Hypothalamus (tissue), 51 donors: ENCODE measurements around the gene PARVG.
A peak's percentile ranks its signal among the peaks of the same experiment; 100 is the strongest.

Experiments used
- DNase-seq, 51 donors: peaks; one replicate each; lab custom pipeline; 2025; lab: John Stamatoyannopoulos, UW

Gene PARVG

DNA sequence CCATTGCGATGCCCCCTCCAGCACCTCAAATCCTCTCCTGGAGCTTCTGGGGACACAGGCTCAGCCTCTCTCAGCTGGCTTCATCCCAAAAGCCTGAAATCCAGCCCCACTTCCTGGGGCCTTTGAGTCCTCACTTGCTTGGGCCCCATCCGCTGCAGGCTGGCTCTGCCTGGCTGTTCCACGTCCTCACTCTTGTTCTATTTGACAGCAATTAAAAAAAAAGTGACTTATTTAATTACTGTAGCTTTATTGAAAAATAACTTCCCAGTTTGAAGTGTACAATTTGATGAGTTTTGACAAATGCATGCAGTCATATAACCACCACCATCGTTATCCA lies 27.2 kb downstream of the PARVG start:
- DNase-seq = no peak

DNA sequence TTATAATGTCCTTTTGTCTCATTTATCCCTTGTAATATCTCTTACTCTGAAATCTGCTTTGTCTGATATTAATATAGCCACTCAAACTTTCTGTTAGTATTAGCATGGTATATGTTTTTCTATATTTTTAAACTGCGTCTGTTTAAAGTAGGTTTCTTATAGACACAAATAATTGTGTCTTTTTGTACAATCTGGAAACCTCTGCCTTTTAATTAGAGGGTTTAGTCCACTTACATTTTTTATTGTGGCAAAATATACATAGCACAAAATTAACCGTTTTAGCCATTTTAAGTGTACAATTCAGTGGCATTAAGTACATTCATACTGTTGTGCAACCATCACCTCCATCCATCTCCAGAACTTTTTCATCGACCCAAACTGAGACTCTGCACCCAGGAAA lies 28.6 kb downstream of the PARVG start:
- no peak for DNase-seq

DNA sequence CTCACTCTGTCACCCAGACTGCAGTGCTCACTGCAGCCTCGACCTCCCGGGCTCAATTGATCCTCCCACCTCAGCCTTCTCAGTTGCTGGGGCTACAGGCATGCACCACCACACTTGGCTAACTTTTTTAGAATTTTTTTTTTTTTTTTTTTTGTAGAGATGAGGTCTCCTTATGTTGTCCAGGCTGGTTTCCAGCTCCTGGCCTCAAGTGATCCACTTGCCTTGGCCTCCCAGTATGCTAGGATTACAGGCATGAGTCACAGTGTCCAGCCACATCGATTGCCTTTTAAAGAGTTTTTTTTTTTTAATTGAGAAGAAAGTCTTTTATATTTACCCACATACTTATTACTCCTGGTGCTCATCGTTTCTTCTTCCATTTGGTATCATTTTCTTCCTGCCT lies 30.0 kb downstream of the PARVG start:
- no peak for DNase-seq

DNA sequence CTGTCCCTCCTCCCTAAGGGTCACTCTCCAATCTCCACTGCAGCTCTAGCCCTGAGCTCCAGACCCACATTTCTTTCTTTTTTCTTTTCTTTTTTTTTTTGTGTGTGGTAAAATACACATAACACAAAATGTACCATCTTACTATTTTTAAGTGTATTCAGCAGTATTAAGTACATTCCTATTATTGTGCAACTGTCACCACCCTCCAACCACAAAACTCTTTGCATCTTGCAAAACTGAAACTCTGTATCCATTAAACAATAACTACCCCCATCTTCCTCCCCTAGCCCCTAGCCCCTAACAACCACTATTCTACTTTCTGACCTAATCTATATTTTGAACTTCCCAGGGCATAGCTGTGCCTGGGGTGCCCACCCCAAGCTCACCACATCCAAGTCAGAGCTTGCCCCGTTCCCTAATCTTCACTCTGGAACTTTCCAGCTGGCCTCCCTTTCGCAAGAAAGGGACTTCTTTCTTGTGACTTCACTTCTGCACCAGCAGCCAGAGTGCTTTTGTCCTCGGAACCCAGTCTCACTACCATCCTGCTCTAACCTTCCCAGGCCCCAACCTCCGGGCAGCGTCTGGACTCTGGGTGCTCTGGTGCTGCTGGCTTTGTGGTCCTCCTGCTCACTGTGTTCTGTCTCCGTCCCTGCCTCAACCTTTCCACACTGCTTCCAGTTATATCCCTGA lies 30.7 kb downstream of the PARVG start:
- DNase-seq = no peak

DNA sequence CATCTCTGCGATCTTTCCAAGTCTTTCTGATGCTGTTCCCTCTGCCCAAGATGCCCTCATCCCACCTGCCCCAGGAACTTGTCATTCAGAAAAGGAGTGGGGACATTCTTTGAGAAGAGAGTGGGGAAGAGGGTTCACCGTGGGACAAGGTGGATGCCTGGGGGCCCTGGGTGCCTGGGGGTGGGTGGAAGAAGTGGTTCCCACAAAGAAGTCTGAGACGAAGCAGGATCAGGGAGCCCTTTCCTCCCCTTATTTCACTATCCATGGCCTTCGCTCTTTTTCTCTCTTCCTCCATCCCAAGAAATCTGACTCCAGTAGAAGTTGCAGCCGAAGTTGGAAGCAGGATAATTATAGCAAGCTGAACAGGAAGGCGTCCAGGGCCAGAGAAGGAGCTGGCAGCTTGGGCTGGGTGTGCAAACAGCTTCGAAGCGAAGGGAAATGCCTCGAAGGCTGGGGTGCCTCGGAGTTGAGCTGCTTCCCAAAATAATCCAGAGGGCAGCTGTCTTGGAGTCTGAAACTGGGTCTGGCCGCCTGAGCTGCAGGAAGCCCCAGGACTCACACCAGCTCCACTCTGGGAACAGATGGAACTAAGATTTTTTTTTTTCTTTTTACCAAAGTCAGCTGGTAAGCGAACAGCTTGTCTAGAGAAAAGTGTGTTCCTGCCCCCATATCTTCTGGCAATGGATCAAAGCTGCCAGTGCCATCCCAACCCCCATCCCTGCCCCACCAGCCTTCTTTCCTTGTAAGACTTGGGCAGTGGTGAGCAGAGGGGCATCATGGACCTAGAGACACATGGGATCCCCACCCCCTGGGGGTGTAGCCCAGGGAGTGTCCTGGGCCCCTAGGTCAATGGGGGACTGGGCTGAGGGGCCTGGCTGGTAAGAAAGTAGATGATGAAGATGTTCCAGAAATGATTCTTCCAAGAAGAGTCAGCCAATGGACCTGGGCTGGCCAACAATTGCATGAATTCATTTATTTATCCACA lies 31.5 kb downstream of the PARVG start:
- no peak for DNase-seq

DNA sequence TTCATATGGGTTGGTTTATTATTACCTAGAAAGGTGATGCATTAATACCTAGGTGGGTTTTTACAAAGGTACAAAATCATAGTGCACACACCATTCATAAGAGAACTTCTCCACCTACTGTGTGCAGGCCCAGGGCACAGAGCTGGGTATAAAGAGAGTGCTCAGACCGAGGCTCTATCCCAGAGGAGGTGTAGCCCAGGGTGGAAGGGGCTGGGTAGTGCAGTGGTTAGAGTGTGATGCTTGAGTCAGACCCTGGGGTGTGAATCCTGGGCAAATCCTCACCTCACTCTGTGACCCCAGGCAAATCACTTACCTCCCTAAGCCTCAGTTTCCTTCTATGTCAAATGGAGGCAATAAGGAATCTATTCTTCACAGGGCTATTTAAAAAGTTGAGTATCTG lies 32.2 kb downstream of the PARVG start:
- DNase-seq = no peak

DNA sequence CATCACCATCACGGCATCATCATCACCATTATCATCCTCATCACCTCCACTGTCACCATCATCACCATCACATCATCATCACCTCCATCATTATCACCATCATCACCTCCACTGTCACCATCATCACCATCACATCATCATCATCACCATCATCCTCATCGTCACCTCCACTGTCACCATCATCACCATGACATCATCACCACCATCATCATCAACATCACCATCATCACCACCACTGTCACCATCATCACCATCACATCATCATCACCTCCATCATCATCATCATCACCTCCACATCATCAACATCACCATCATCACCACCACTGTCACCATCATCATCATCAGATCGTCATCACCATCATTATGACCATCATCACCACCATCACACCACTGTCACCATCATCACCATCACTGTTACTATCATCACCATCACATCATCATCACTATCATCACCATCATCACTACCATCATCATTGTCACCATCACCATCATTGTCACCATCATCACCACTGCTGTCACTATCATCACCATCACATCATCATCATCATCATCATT lies 32.8 kb downstream of the PARVG start:
- no peak for DNase-seq

DNA sequence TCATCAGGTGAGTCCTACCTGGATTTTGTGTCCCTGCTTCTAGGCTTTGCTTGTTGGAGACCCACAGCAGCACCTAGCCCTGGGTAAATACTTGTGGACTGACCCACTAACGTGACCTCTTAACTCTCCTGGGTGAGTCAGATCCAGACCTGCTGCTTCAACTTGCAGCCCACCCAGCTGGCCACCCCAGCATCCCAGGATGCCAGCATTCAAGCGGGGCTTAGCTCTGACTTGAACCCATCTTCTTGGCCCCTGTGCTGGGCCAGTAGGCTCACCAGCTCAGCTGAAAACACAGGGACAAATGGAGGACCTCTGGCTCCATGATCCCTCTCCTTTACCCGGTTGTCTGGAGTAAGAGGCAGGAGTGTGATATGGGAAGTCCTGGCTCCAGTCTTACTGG lies 33.5 kb downstream of the PARVG start:
- DNase-seq = no peak

DNA sequence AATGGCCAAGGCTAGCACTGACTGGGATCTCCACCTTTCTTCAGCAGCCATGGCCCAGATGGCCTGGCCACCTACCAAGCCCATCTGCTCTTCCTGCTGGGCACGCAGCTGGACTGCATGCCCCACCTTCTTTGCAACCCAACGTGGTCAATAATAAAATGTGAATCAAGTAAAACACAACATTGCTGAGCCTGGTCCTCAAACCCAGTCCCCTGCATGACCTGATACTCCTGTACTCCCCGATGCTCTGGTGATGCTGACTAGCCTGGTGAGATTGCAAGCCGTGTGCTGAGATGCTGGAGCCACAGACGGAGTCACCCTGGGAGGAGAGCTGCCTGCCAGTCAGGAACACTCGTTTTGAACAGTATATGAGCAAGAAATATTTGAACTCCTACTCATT lies 34.0 kb downstream of the PARVG start:
- no peak for DNase-seq

DNA sequence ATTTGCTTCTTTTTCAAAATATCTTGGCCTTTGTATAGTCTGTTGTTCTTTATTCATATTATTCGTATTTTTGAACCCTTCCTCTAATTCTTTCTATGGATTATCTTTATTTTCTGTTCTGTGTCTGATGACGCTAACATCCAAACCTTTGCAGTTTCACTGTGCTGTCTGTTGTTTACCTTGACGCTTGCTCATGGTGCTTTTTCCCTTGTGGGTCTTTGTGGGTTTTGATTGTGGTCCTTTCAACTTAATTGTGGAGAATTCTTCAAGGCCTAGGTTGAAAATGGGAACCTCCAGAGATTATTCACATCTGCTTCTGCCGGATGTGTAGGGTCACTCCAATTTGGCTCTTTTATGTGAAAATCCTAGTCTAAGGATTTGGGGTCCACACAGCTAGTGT lies 34.6 kb downstream of the PARVG start:
- no peak for DNase-seq

DNA sequence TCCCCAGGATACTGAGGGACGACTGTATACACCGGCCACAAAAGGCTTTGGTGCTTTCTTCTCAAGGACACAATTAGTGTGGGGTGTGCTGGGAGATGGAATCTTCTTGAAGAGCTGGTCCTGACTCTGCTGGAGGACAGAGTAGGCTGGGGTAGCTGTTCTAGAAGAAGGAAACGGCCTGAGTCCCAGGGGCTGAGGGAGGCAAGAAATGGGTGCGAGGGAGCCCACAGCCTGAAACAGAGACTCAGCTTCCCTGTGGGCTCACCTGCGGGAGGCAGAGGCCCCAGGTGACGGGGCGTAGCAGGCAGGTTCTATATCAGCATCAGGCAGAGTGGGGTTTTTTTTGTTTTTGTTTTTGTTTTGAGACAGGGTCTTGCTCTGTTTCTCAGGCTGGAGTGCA lies 36.6 kb downstream of the PARVG start:
- no peak for DNase-seq

DNA sequence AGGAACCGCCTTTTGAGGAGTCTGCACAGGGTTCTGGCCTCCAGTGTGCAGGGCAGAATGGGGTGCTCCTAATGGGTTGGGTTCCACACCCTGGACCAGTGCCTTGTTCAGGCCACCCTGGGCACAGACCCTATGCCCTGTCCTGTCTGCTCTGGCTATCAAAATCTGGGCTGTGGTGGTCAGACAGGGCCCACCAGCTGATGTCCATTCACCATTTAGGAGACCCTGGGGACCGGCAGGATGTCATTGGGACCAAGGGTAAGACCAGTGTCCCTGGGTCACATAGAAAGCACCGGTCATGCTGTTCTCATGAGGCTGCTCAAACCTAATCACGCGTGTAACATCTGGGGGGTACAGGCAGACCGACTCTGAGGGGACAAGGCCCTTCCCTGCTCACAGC lies 37.3 kb downstream of the PARVG start:
- no peak for DNase-seq

DNA sequence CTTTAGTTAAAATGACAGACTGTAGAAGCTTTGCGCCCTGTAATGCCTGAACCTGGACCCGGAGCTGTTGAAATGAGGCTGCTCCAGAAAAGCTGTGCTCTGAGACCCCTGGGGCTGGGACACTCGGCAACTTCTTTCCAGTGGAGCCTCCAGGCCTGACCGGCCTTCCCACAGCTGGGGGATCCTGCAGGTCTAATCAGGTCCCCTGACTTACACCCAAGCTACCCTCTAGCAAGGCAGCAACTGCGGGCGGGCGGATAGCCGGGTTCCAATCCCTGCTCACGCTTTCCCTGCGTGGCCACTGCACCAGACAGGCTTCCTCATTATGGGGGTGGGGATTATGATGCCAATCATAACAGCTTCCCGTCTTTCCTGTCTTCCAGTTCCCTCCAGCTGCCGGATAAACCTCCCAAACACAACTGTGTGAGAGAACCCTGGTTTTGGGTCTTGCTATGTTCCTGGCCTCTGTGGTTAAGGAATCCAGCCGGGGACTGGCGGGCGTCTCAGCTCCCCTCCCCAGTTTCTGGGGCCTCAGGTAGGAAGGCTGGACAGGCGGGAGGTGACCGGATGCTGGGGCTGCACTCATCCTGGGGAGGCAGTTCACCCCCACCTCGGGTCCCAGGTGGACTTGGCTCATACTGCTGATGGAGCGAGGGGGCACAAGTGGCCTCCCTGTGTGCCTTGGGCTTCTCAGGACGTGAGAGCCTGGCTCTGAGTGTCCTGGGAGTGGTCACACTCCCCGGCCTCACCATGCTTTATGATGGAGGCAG lies 38.6 kb downstream of the PARVG start:
- DNase-seq = no peak

DNA sequence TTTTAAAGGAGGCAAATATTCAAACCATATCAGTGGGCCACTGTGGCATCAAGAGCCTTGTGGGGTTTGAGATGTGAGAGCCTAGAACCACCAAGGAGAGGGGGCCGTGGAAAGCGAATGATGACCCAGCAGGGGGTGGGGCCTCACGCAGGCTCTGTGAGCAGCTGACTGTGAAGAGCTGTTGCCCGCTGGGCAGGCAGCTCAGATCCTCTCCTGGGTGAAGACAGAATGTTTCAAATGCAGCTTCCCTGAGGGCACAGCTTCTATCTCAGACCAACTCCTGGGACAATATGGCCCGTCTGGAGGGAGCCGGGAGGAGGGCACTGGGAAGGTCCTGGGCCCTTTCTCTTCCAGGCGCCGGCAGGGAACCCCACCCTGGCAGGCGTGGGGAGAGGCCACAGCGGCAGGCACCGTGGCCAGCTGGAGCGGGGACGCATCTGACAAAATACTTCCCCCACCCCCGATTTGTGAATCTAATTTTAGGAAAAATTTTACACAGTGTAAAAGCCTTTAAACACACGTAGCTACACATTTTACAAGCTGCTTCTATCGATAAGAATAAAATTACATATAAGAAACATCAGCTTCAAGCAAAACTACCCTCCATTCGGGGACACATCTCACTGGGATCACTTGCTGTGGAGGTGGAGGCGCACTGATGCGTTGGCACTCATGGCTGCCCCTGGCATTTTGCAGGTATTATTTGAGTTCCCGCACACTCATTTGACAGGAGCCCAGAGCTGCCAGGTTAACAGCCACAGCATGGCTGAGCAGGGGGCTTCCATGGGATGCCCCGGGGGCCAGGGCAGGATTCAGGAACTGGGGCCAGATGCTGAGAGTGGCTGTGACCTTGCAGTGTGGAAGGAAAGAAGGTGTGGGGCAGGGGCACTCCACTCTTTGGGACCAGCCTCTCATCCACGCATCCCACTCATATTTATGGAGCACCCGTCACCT lies 40.3 kb downstream of the PARVG start:
- no peak for DNase-seq

DNA sequence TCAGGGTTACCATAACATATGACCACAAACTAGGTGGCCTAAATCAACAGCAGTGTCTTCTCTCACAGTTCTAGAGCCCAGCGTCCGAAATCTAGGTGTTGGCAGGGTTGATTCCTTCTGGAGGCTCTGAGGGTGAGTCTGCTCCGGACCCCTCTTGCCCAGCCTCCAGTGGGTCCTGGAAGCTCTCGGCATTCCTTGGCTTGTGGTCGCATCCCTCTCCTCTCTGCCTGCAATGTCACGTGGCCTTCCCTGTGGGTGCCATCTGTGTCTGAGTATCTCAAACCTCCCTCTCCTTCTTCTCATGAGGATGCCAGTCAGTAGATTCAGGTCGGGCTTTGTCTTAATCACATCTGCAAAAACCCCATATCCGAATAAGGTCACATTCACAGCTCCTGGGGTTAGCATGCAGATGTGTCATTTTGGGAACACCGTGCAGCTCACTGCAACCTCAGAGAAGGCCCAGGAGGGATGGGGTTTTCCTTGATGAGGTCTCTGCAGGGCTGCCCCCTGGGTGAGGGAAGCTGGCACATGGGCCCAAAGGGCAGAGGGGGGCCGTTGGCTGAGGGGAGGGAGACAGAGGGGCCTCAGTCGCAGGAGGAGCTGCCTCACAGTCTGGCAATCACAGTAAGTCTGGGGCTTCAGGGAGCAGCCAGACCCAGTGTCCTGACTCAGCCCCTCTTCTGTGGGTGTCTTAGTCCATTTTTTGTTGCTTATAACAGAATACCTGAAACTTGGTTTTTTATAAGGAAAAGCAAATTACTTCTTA lies 41.2 kb downstream of the PARVG start:
- no peak for DNase-seq

DNA sequence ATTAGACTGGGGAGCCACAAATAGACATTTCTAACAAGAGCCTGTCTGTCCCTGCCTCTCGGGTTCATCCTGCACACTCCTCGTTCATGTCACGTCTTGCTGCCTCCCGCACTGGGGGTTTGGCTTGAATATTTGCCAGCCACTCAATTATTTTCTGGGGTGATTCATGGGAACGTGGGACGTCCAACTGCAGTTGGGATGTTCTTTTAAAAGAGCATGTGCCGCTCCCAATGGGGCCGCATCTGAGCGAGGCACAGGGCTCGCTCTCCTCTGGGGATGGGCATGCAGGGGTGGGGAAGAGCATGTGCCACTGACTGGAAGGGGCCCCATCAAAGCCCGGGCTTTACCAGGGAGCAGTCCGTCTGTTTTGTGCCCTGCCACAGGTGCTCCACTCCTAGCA lies 43.4 kb downstream of the PARVG start:
- DNase-seq = peak in 1 of 51 donors; percentile 21

DNA sequence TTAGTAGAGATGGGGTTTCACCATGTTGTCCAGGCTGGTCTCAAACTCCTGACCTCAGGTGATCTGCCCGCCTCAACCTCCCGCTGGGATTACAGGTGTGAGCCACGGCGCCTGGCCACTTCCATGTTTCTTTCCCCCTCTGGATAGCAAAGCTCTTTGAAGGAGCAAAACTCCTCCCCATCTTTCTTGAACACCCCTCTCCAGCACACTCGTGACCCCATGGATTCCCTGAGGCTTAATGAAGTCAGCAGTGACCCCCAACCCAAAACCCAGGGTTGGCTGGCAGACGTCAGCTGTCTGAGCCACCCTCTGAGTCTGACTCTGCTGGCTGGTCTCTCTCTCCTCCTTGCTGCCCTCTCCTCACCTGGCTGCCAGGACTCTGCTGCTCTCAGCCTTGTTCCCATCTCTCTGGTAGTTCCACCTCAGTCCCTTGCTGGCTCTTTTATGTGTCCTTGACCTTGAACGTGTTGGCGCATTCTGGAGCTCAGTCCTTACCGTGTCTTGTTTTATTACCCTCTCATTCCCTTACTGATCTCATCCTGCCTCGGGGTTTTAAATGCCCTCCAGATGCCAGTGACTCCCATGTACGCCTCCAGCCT lies 44.5 kb downstream of the PARVG start:
- no peak for DNase-seq

DNA sequence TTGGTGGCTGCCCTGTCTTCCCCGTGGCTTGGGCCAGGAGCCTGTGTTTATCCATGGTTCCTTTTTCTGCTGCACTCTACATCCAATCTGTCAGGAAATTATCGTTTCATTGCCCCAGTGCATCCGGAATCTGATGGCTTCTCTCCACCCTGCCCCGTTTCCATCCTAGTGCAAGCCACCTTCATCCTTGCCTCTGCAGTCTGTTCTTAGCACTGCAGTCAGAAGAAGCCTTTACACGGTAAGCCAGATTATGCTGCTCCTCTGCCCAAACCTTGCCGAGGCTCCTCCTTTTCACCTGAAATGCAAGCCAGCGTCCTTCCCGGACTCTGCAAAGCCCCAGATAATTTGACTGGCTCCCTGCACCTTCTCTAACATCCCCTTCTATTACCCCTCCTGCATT lies 45.1 kb downstream of the PARVG start:
- no peak for DNase-seq

DNA sequence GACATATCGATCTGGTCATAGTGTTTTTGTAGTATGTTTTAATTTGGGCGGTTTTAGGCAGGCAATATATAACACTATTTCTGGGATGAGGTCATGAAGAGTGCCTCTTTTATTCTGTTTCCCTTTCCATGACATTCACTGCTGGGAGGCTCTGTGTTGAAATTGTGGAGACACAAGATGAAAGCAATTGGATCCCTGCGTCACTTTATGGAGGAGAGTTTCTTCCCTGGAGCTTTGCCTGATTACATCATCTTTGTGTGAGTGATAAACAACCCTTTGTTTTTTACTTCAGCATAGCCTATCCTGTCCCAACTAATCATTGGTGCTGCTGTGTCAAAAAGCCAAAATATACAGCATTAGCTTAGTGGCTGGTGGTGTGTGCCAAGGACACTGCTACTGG lies 48.6 kb downstream of the PARVG start:
- no peak for DNase-seq
